ENCODE measurements around the gene EXOC3L1.

GRCh38 chr16:67206129-67206837, 16.3 kb upstream of the EXOC3L1 start:
- TF ChIP-seq SPI1 (IDR thresholded peaks at IDR 0.05; ENCODE audit: low read depth, low read length) (no peak), TAF1 (IDR thresholded peaks at IDR 0.05; ENCODE audit: low read depth, low read length) (no peak), POLR2A (IDR thresholded peaks at IDR 0.05; ENCODE audit: low read depth, low read length) (no peak)
